Nephron progenitor cell (in vitro differentiated cells): ENCODE results near the gene SETD1A.

Source experiments
- DNase-seq: peaks from one replicate; pipeline ENCODE4 v3.0.0; 2021
- H3K27ac Mint-ChIP-seq: 2 replicates; pipeline ENCODE4 v1.8.0; 2021; ENCODE audit warnings: mild to moderate bottlenecking, moderate library complexity, mixed read lengths
- H3K27me3 Mint-ChIP-seq: 2 replicates; pipeline ENCODE4 v1.8.0; 2021; ENCODE audit warnings: mild to moderate bottlenecking, low read depth, mixed read lengths; ENCODE audit not compliant: poor library complexity
- H3K36me3 Mint-ChIP-seq: 2 replicates; pipeline ENCODE4 v1.8.0; 2021; ENCODE audit warnings: low read depth, mixed read lengths
- H3K4me1 Mint-ChIP-seq: 2 replicates; pipeline ENCODE4 v1.8.0; 2021; ENCODE audit warnings: mixed read lengths
- H3K4me3 Mint-ChIP-seq: 2 replicates; pipeline ENCODE4 v1.8.0; 2021; ENCODE audit warnings: mild to moderate bottlenecking, moderate library complexity, mixed read lengths
- H3K9me3 Mint-ChIP-seq: 2 replicates; pipeline ENCODE4 v1.8.0; 2021; ENCODE audit warnings: mild to moderate bottlenecking, moderate library complexity, mixed read lengths
- CTCF ChIP-seq: fragments of 200-600 bp; sonication (generic); IDR thresholded peaks from 2 replicates; pipeline ENCODE4 v1.5.0; 2021; ENCODE audit warnings: antibody characterized with exemption

Gene SETD1A

DNA sequence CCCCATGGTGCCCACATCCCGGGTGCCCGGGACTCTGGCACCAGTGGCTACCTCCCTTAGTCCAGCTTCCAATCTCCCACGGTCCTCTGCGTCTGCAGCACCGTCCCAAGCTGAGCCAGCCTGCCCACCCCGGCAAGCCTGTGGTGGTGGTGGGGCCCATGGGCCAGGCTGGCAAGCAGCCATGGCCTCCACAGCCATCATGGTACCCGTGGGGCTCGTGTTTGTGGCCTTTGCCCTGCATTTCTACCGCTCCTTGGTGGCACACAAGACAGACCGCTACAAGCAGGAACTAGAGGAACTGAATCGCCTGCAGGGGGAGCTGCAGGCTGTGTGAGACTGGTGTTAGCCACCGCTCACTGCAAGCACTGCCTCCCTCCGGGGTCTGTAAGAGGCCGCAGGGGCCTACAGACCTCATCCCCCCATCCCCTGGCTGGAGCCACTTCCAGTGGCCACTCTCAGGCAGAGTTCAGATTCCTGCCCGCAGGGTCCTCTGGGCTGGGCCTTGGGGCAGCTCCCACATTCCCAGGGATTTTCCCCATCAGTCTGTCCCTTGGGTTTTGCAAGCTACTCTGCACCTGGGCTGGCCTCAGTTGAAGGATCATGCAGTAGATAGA is 3.9 kb upstream of the SETD1A start:
- Mint-ChIP-seq H3K4me1 (peaks cover 38% of the 10 kb centered on the region), H3K27me3 (peaks cover 4% of the 10 kb centered on the region), H3K27ac (peak overlapping the region; percentile 39), H3K4me3 (no peak overlapping the region), H3K9me3 (no peaks in the 10 kb centered on the region), H3K36me3 (no peaks in the 10 kb centered on the region)
- peak; percentile 75 for TF ChIP-seq CTCF
- peak; percentile 82 for DNase-seq

DNA sequence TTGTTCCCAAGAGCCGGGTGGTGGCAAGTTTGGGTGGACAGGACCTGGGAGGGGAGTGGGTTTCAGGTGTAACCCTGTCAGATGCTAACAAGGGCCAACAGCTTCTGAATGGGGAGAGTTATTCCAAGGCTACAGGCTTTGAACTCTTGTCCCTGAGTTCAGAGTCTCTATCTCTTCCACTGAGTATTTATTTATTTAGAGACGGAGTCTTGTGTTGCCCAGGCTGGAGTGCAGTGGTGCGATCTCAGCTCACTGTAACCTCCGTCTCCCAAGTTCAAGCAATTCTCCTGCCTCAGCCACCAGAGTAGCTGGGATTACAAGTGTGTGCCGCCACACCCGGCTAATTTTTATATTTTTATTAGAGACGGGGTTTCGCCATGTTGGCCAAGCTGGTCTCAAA is 2.6 kb upstream of the SETD1A start:
- H3K27me3 Mint-ChIP-seq, result peaks cover 4% of the 10 kb centered on the region
- H3K27ac Mint-ChIP-seq, result peak overlapping the region; percentile 83
- no peaks in the 10 kb centered on the region for H3K9me3 Mint-ChIP-seq
- H3K4me1 Mint-ChIP-seq, result peaks cover 45% of the 10 kb centered on the region
- TF ChIP-seq CTCF, result no peak
- H3K36me3 Mint-ChIP-seq, result peaks cover 11% of the 10 kb centered on the region
- no peak for DNase-seq
- H3K4me3 Mint-ChIP-seq, result no peak overlapping the region

DNA sequence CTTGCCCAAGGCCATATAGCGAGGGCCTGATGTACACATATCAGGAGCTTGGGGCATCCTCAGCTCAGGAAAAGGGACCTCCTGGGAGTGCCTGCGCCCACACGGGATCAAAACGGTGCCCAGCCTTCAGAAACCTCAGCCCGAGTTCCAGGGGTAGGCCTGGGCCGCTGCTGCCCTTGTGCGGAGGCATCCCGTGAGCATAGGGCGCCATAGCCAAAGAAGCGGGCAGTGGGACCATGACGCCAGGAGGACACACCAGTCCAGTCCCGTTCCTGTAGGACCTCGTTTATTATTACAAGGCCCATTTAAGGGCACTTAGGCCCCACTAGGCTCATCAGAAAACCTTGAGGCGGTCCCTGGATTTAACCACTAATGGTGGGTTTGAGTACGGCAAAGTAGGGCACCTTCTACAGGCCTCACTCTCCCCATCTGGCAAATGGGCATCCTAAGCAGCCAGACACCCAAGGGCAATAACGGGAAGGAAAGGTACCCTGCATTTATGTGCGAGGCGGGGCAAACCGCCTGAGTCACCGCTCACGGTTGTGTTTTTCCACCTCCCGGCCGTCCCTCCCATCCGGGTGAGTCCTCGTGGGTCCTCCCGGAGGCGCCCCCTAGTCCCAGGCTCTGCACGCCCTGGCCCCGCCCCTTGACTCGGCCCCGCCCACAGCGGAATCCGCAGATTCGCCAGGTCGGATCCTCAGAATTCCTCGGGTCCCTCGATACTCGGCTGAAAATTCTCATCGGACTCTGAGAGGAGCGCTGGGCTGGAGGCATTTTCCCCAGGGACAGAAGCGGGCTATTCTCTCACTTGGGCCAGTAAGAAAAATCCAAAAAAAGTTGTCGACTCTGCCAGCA is 726 bp upstream of the SETD1A start:
- peaks cover 40% of the 10 kb centered on the region for H3K4me1 Mint-ChIP-seq
- peak overlapping the region; percentile 94 for H3K4me3 Mint-ChIP-seq
- peaks cover 4% of the 10 kb centered on the region for H3K27me3 Mint-ChIP-seq
- peak overlapping the region; percentile 100 for H3K27ac Mint-ChIP-seq
- TF ChIP-seq CTCF, result no peak
- H3K9me3 Mint-ChIP-seq, result no peaks in the 10 kb centered on the region
- peaks cover 30% of the 10 kb centered on the region for H3K36me3 Mint-ChIP-seq
- DNase-seq, result peak; percentile 93

DNA sequence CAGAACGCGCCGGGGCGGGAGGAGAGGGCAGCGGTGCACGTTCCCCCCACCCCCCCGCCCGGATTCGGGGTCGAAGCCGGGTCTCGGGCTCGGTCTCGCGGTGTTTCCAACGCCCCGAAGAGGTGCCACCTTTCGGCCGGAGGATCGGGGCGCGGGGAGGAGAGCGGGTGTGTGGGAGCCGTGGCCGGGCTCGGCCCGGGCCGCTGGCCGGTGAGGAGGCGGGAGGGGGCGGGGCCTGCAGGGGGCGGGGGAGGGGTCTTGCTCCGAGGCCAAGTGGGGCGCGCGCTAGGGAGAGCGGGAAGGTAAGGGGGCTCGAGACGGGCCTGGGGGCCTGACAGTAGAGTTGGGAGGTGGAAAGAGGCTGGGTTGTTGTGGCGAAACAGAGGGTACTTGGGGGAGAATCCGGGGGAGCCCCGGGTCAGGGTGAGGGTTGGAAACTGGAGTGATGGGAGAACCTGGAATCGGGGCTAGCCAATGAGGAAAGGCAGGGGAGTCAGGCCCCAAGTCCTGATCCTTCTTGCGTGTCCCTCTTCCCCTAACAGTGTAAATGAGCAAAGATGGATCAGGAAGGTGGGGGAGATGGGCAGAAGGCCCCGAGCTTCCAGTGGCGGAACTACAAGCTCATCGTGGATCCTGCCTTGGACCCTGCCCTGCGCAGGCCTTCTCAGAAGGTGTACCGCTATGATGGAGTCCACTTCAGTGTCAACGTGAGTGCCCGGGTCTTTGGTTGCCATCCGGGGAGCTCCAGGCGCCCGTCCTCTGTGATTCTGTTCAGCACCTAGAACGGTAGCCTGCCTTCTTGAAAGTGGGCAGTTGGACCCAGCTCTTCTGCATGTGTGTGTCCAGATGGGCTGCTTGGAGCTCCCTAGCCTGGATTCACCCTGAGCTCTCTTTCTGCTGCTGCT is 873 bp downstream of the SETD1A start:
- Mint-ChIP-seq H3K27ac (peak overlapping the region; percentile 74), H3K4me3 (peak overlapping the region; percentile 94), H3K9me3 (no peaks in the 10 kb centered on the region), H3K4me1 (peaks cover 35% of the 10 kb centered on the region), H3K27me3 (peaks cover 4% of the 10 kb centered on the region), H3K36me3 (peaks cover 42% of the 10 kb centered on the region)
- DNase-seq, result no peak
- TF ChIP-seq CTCF, result no peak

DNA sequence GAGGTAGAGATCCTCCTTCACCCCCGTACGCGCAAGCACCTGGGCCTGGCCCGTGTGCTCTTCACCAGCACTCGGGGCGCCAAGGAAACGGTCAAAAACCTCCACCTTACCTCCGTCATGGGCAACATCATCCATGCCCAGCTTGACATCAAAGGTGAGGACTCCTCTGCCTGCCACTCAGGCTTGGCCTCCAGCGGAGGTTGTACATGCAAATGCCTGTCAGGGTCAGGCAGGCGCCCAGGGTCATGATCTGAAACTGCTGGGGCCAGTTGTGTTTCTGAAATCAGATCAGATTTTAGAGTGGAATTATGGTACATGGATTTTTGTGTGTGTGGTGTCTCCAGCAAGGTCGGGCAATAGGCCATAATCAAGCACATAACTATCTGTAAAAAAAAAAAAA is 3.8 kb downstream of the SETD1A start:
- H3K36me3 Mint-ChIP-seq, result peaks cover 58% of the 10 kb centered on the region
- no peak overlapping the region for H3K27ac Mint-ChIP-seq
- no peak for DNase-seq
- H3K9me3 Mint-ChIP-seq, result no peaks in the 10 kb centered on the region
- peaks cover 24% of the 10 kb centered on the region for H3K4me1 Mint-ChIP-seq
- H3K27me3 Mint-ChIP-seq, result peaks cover 4% of the 10 kb centered on the region
- H3K4me3 Mint-ChIP-seq, result no peak overlapping the region
- no peak for TF ChIP-seq CTCF
